Spleen (tissue), 11 donors: ENCODE measurements around the gene PMEL. TPM values are rescaled to one million over a fixed set of nuclear protein-coding genes. Genes with fewer than 3 reads are reported as not detected.

Experiments used
- DNase-seq: peaks from one replicate; pipeline ENCODE4 v3.0.0-alpha.2; 2020
- H3K27ac ChIP-seq, 8 donors: fragments of 200-600 bp; sonication (generic) in 7 of 8; 1 replicate in 4 of 8; 2 replicates in 4 of 8; pipeline versions ENCODE4 v1.5.0 to v1.8.0; 2016 to 2021; ENCODE audit warnings: inconsistent platforms in 4 of 8, mild to moderate bottlenecking in 4 of 8, moderate library complexity in 1 of 8
- H3K27me3 ChIP-seq, 7 donors: fragments of 200-600 bp; sonication (generic) in 6 of 7; replicated peaks in 1 of 7; 1 replicate in 4 of 7; 2 replicates in 3 of 7; pipeline versions ENCODE4 v1.5.0 to v1.8.0; 2016 to 2021; ENCODE audit warnings: inconsistent platforms in 3 of 7, mild to moderate bottlenecking in 1 of 7
- H3K36me3 ChIP-seq, 6 donors: fragments of 200-600 bp; sonication (generic) in 5 of 6; 1 replicate in 4 of 6; 2 replicates in 2 of 6; pipeline versions ENCODE4 v1.5.0 to v1.8.0; 2016 to 2021; ENCODE audit warnings: inconsistent platforms in 2 of 6
- H3K4me1 ChIP-seq, 6 donors: fragments of 200-600 bp; sonication (generic) in 5 of 6; 1 replicate in 3 of 6; 2 replicates in 3 of 6; pipeline versions ENCODE4 v1.5.0 to v1.8.0; 2016 to 2021; ENCODE audit warnings: inconsistent platforms in 3 of 6
- H3K4me3 ChIP-seq, 8 donors: fragments of 200-600 bp; sonication (generic) in 7 of 8; 1 replicate in 4 of 8; 2 replicates in 4 of 8; pipeline versions ENCODE4 v1.5.0 to v1.8.0; 2016 to 2021; ENCODE audit warnings: inconsistent platforms in 4 of 8, mild to moderate bottlenecking in 4 of 8, moderate library complexity in 2 of 8
- H3K9me3 ChIP-seq, 8 donors: fragments of 200-600 bp; sonication (generic) in 7 of 8; 1 replicate in 4 of 8; 2 replicates in 4 of 8; pipeline versions ENCODE4 v1.5.0 to v1.8.0; 2016 to 2021; ENCODE audit warnings: inconsistent platforms in 4 of 8
- POLR2A ChIP-seq, 3 donors: fragments of 450-650 bp; IDR thresholded peaks; one replicate each; pipeline ENCODE4 v1.5.1; 2017; ENCODE audit warnings: antibody characterized with exemption in 3 of 3, mild to moderate bottlenecking in 1 of 3
- POLR2AphosphoS5 ChIP-seq, 3 donors: sonication (generic); formaldehyde crosslinking; IDR thresholded peaks; one replicate each; pipeline ENCODE4 v1.5.1; 2017; ENCODE audit warnings: antibody characterized with exemption in 3 of 3
- WGBS, 5 donors: extraction: QIAGEN DNeasy Blood & Tissue Kit in 3 of 5; methylation state at CpG; one replicate each; pipeline versions ENCODE4 v1.1.5 to v1.1.7; 2013 to 2018; 5-methylcytosine and 5-hydroxymethylcytosine counted together
- intact Hi-C: fragments of 100-400 bp; cut with DNase I; formaldehyde crosslinking; loops from one replicate; pipeline ENCODE4 v1.15.0; 2023; ENCODE audit warnings: low total_unique reads
- polyA plus RNA-seq, 3 donors: library from polyadenylated mRNA; stranded (reverse); fragments of 200-250 nt; gene quantifications; one replicate each; pipeline ENCODE4 v1.2.1, GENCODE V29; 2013
- total RNA-seq, 7 donors: library from RNA; depleted of rRNA in 3 of 7; stranded (reverse); fragments of >200 nt in 3 of 7; fragmentation: NEBNext Ultra II Directional in 4 of 7; extraction: Animal tissue kit (Norgen Biotek cat#: 25700) in 4 of 7; gene quantifications; one replicate each; pipeline versions ENCODE4 v1.1.0 to v1.2.1, GENCODE V29; 2016 to 2021
- TF ChIP-seq, protein P1 (sequence below), 11 experiments: fragments of 200-600 bp in 7 of 11; fragments of 450-650 bp in 4 of 11; sonication (generic) in 4 of 11; IDR thresholded peaks in 8 of 11; conservative IDR thresholded peaks in 3 of 11; 1 replicate in 7 of 11; 2 replicates in 4 of 11; pipeline versions ENCODE4 v1.4.0 to v1.8.0; 2016 to 2021; ENCODE audit warnings: antibody characterized with exemption in 11 of 11, inconsistent platforms in 4 of 11, mild to moderate bottlenecking in 1 of 11
- donor health status: healthy with polysubstance abuse.
- donor health status: DM: no; HTN: no; CAD: no; lungs with moderate emphysema.
- donor health status: DM: no; HTN: no; CAD: no.
- donor health status: Bipolar disorder and iron deficiency.
- donor health status: healthy.
- donor health status: DM: no; HTN: no; CAD: no.
- donor health status: DM: yes; HTN: yes; CAD: no.

PMEL gene
- total and polyA plus RNA-seq, 10 donors, result 0.15 to 1.6 (median 0.74) TPM

DNA sequence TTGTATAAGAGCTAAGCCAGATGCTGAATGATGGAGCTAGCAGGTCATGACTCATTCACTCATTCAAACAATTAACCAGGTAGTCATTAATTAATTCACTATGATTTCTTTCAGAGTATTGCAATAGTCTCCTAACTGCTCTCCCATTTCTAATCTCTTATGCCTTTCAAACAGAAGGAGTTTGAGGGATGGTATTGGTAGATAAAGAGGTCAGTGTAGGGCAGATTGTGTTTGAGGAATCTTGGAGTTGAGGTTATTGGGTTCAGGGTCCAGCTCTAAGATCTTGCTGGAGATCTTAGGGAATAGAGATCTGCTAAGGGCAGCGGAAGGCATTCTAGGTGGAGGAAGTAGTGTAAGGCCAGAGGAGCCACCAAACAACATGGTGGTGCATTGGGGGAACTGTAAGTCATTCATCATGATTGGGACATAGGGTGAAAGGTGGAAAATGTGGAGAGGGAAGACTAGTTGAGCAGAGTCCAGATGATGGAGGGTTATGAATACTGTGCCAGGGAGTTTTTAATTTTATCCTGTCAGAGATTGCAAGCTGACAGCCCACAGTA is 23.2 kb downstream of the PMEL start:
- H3K27ac ChIP-seq, result no peak overlapping the region
- WGBS, 5 donors, result 88 to 99% (median 97%) methylated on average over 1 of the region's 1 CpG
- intact Hi-C loops, result loop anchor here (5.0 kb wide), 1 partner anchor 200 kb away; the partner anchor contains the start of gene GDF11
- no peak for TF ChIP-seq POLR2AphosphoS5 (IDR thresholded peaks at IDR 0.05)
- no peak for TF ChIP-seq POLR2A (IDR thresholded peaks at IDR 0.05)
- TF ChIP-seq, protein P1, sequence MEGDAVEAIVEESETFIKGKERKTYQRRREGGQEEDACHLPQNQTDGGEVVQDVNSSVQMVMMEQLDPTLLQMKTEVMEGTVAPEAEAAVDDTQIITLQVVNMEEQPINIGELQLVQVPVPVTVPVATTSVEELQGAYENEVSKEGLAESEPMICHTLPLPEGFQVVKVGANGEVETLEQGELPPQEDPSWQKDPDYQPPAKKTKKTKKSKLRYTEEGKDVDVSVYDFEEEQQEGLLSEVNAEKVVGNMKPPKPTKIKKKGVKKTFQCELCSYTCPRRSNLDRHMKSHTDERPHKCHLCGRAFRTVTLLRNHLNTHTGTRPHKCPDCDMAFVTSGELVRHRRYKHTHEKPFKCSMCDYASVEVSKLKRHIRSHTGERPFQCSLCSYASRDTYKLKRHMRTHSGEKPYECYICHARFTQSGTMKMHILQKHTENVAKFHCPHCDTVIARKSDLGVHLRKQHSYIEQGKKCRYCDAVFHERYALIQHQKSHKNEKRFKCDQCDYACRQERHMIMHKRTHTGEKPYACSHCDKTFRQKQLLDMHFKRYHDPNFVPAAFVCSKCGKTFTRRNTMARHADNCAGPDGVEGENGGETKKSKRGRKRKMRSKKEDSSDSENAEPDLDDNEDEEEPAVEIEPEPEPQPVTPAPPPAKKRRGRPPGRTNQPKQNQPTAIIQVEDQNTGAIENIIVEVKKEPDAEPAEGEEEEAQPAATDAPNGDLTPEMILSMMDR (IDR thresholded peaks at IDR 0.05 in 8 of 11, conservative IDR thresholded peaks at IDR 0.05 in 3 of 11), result no peak
- peaks cover 0 to 100% (median 78%) of the 10 kb centered on the region in 6 donors for H3K36me3 ChIP-seq
- H3K4me3 ChIP-seq, result no peak overlapping the region
- H3K9me3 ChIP-seq, result no peaks in the 10 kb centered on the region
- peaks cover 9 to 35% (median 13%) of the 10 kb centered on the region in 6 donors for H3K4me1 ChIP-seq
- H3K27me3 ChIP-seq, result no peaks in the 10 kb centered on the region
- DNase-seq, result no peak

DNA sequence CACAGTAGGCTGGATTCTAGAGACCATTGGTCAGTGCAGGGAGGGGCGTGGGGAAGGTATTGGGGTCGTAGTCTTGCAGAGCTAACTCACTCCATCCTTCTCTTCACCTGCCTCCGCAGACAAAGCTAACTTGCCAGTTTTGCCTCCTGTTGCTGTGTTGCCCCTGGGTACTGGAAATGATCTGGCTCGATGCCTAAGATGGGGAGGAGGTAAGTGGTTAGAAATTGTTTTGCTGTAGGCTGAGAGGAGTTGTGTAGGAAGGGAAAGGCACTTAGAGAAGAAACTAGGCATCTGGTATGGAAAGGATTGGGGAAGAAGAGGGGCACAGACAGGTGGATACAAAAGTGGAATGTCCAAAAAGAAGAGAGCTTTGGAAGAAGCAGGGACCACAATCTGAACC is 23.8 kb downstream of the PMEL start:
- Histone ChIP-seq H3K36me3 (peaks cover 0 to 100% (median 78%) of the 10 kb centered on the region in 6 donors), H3K4me1 (peaks cover 9 to 40% (median 13%) of the 10 kb centered on the region in 6 donors), H3K27ac (no peak overlapping the region), H3K4me3 (no peak overlapping the region), H3K27me3 (no peaks in the 10 kb centered on the region), H3K9me3 (no peaks in the 10 kb centered on the region)
- TF ChIP-seq, protein P1 (IDR thresholded peaks at IDR 0.05 in 8 of 11, conservative IDR thresholded peaks at IDR 0.05 in 3 of 11), result no peak
- no peak for TF ChIP-seq POLR2A (IDR thresholded peaks at IDR 0.05)
- no peak for TF ChIP-seq POLR2AphosphoS5 (IDR thresholded peaks at IDR 0.05)
- intact Hi-C loops, result loop anchor here (5.0 kb wide), 1 partner anchor 200 kb away; the partner anchor contains the start of gene GDF11
- 92 to 97% (median 94%) methylated on average over 4 of the region's 4 CpGs for WGBS, 5 donors
- no peak for DNase-seq

DNA sequence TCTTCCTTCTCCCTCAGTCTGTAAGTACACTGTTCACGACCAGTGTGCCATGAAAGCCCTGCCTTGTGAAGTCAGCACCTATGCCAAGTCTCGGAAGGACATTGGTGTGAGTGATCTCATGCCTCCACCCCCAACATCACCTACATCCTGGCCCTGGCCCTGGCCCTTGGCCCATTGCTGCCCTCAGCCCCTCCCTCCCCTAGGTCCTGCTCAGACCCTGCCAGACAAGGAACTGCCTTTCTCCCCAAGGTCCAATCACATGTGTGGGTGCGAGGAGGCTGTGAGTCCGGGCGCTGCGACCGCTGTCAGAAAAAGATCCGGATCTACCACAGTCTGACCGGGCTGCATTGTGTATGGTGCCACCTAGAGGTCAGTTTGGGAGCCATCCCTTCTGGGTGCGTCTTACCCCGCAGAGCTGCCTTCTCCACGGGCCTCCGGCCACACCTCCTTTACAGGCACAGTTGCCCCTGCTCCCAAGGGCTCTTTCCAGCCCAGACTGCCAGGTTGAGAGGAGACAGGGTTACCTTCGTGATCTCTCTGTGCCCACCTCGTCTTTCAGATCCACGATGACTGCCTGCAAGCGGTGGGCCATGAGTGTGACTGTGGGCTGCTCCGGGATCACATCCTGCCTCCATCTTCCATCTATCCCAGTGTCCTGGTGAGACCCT is 25.6 kb downstream of the PMEL start:
- H3K4me3 ChIP-seq, result peak overlapping the region in 2 of 8 donors; percentile 6 to 47
- intact Hi-C loops, result loop anchor here (5.0 kb wide), 1 partner anchor 198 kb away; the partner anchor contains the start of gene GDF11

More for the DNA sequence above, 25.6 kb downstream of the PMEL start:
- DNase-seq, result peak; percentile 94
- TF ChIP-seq POLR2AphosphoS5 (IDR thresholded peaks at IDR 0.05) (peak; percentile 75 to 83 (median 76)), POLR2A (IDR thresholded peaks at IDR 0.05) (no peak)
- TF ChIP-seq, protein P1 (IDR thresholded peaks at IDR 0.05 in 8 of 11, conservative IDR thresholded peaks at IDR 0.05 in 3 of 11), result peak; percentile 84 to 97 (median 92)
- peaks cover 0 to 100% (median 66%) of the 10 kb centered on the region in 6 donors for H3K36me3 ChIP-seq
- WGBS, 5 donors, result 18 to 30% (median 21%) methylated on average over 14 to 18 of the region's 18 CpGs
- peak overlapping the region in 7 of 8 donors; percentile 20 to 78 (median 61) for H3K27ac ChIP-seq
- H3K27me3 ChIP-seq, result no peaks in the 10 kb centered on the region
- peaks cover 11 to 59% (median 19%) of the 10 kb centered on the region in 6 donors for H3K4me1 ChIP-seq
- no peaks in the 10 kb centered on the region for H3K9me3 ChIP-seq
